Measurements from ENCODE around the gene ABCE1.
A peak's percentile ranks its signal among the peaks of the same experiment; 100 is the strongest.

ABCE1 gene

GRCh38 chr4:145093638-145094037 lies 4.5 kb upstream of the ABCE1 start:
- no peak for DNase-seq
- Histone ChIP-seq H3K27ac (no peak overlapping the region), H3K27me3 (replicated peaks) (no peaks in the 10 kb centered on the region), H3K36me3 (replicated peaks) (peaks cover 9% of the 10 kb centered on the region), H3K4me3 (ENCODE audit: low read depth, low read length) (no peak overlapping the region)
- TF ChIP-seq, protein P1, sequence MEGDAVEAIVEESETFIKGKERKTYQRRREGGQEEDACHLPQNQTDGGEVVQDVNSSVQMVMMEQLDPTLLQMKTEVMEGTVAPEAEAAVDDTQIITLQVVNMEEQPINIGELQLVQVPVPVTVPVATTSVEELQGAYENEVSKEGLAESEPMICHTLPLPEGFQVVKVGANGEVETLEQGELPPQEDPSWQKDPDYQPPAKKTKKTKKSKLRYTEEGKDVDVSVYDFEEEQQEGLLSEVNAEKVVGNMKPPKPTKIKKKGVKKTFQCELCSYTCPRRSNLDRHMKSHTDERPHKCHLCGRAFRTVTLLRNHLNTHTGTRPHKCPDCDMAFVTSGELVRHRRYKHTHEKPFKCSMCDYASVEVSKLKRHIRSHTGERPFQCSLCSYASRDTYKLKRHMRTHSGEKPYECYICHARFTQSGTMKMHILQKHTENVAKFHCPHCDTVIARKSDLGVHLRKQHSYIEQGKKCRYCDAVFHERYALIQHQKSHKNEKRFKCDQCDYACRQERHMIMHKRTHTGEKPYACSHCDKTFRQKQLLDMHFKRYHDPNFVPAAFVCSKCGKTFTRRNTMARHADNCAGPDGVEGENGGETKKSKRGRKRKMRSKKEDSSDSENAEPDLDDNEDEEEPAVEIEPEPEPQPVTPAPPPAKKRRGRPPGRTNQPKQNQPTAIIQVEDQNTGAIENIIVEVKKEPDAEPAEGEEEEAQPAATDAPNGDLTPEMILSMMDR (IDR thresholded peaks at IDR 0.05; ENCODE audit: low read depth, low read length, missing control alignments): no peak
- in situ Hi-C loops (cut with HindIII; ENCODE audit: low pct_ligation_motif_present, low sequenced_read_pairs): no loop called here

- peaks cover 9% of the 10 kb centered on the region for H3K36me3 ChIP-seq (replicated peaks)
- no peaks in the 10 kb centered on the region for H3K27me3 ChIP-seq (replicated peaks)
- TF ChIP-seq, protein P1 (IDR thresholded peaks at IDR 0.05; ENCODE audit: low read depth, low read length, missing control alignments): no peak
- no peak for DNase-seq
- H3K4me3 ChIP-seq (ENCODE audit: low read depth, low read length): peak overlapping the region; percentile 95
- H3K27ac ChIP-seq: peak overlapping the region; percentile 91
- in situ Hi-C loops (cut with HindIII; ENCODE audit: low pct_ligation_motif_present, low sequenced_read_pairs): no loop called here
Measured at GRCh38 chr4:145097331-145097820, 735 bp upstream of the ABCE1 start.

- peak; percentile 52 for DNase-seq
- Histone ChIP-seq H3K4me3 (ENCODE audit: low read depth, low read length) (peak overlapping the region; percentile 95), H3K36me3 (replicated peaks) (peaks cover 7% of the 10 kb centered on the region), H3K27ac (peak overlapping the region; percentile 91), H3K27me3 (replicated peaks) (no peaks in the 10 kb centered on the region)
- in situ Hi-C loops (cut with HindIII; ENCODE audit: low pct_ligation_motif_present, low sequenced_read_pairs): no loop called here
- TF ChIP-seq, protein P1 (IDR thresholded peaks at IDR 0.05; ENCODE audit: low read depth, low read length, missing control alignments): no peak
Measured at GRCh38 chr4:145098675-145099037, 545 bp downstream of the ABCE1 start.

DNA sequence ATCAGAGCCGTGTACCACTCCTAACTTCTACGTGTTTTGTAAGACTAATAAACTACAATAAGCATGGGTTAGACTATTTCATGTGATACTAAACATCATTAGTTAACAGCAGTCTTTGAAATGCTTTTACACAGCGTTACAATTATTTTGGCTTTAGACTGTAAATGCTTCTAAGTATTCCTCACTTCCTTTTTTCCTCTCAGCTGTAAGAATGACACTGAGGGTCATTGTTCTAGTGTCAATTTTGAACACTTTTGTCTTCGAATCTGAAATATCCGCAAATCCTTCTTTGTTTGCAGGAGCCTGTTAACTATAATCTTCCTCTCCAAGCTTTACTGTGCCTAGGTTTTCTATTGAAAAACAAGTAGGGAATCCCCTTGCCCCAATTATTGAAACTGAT lies 1.5 kb downstream of the ABCE1 start:
- in situ Hi-C loops (cut with HindIII; ENCODE audit: low pct_ligation_motif_present, low sequenced_read_pairs): no loop called here
- TF ChIP-seq, protein P1 (IDR thresholded peaks at IDR 0.05; ENCODE audit: low read depth, low read length, missing control alignments): no peak
- Histone ChIP-seq H3K36me3 (replicated peaks) (peaks cover 3% of the 10 kb centered on the region), H3K27ac (no peak overlapping the region), H3K27me3 (replicated peaks) (no peaks in the 10 kb centered on the region), H3K4me3 (ENCODE audit: low read depth, low read length) (peak overlapping the region; percentile 95)
- no peak for DNase-seq

GRCh38 chr4:145101091-145101490 lies 3.0 kb downstream of the ABCE1 start:
- DNase-seq: no peak
- H3K27me3 ChIP-seq (replicated peaks): no peaks in the 10 kb centered on the region
- H3K27ac ChIP-seq: no peak overlapping the region
- in situ Hi-C loops (cut with HindIII; ENCODE audit: low pct_ligation_motif_present, low sequenced_read_pairs): no loop called here
- H3K36me3 ChIP-seq (replicated peaks): peaks cover 11% of the 10 kb centered on the region
- TF ChIP-seq, protein P1 (IDR thresholded peaks at IDR 0.05; ENCODE audit: low read depth, low read length, missing control alignments): no peak
- H3K4me3 ChIP-seq (ENCODE audit: low read depth, low read length): no peak overlapping the region

DNA sequence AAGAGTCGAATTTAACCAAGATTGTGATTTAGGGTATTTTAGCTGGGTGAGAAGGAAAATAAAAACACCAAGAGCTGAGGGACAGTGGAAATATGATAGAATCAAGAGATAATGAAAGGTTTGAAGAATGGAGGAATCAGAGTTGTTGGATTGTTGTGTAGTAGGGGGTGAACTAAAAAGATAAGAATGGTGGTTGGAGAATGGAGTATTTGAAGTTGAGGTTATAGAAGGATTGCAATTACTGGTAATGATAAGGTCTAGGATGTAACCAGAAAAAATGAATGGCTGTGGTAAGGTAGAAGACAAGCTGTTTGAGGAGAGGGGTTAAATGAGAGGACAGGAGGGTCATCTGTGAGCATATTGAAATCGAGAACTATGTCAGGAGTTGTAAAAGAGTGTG lies 4.5 kb downstream of the ABCE1 start:
- H3K27ac ChIP-seq: no peak overlapping the region
- H3K27me3 ChIP-seq (replicated peaks): no peaks in the 10 kb centered on the region
- H3K4me3 ChIP-seq (ENCODE audit: low read depth, low read length): no peak overlapping the region
- in situ Hi-C loops (cut with HindIII; ENCODE audit: low pct_ligation_motif_present, low sequenced_read_pairs): no loop called here
- DNase-seq: no peak
- TF ChIP-seq, protein P1 (IDR thresholded peaks at IDR 0.05; ENCODE audit: low read depth, low read length, missing control alignments): no peak
- peaks cover 22% of the 10 kb centered on the region for H3K36me3 ChIP-seq (replicated peaks)
